Neural cell (in vitro differentiated cells): Measurements from ENCODE around the gene RAF1. TPM values are rescaled to one million over a fixed set of nuclear protein-coding genes. Genes with fewer than 3 reads are reported as not detected.
"Not testable (repeated sequence)": the region's sequence is repeated elsewhere in the genome, so short reads cannot be mapped to it uniquely, and the experiment has no call there.

Experiments used
- H2AFZ ChIP-seq: fragments of 200-600, 300-800 bp; sonication (generic), shearing (Covaris generic); 2 replicates; pipeline ENCODE4 v1.6.0; 2014; ENCODE audit warnings: low read depth, mild to moderate bottlenecking, antibody characterized with exemption, low read length, moderate library complexity
- H3F3A ChIP-seq: fragments of 200-600 bp; shearing (Covaris generic); 2 replicates; pipeline ENCODE4 v1.6.1; 2016; ENCODE audit warnings: mild to moderate bottlenecking, moderate library complexity, mixed read lengths, antibody characterized with exemption, low read length; ENCODE audit not compliant: insufficient read depth, poor library complexity, severe bottlenecking
- H3K27ac ChIP-seq: fragments of 200-600, 300-800 bp; sonication (generic), shearing (Covaris generic); 2 replicates; pipeline ENCODE4 v1.5.1; 2014; ENCODE audit warnings: mild to moderate bottlenecking, low read length, moderate library complexity
- H3K27me3 ChIP-seq: fragments of 300-800, 200-600 bp; sonication (generic), shearing (Covaris generic); 2 replicates; pipeline ENCODE4 v1.6.0; 2014; ENCODE audit warnings: mild to moderate bottlenecking, low read depth, low read length, moderate library complexity; ENCODE audit not compliant: insufficient read depth
- H3K36me3 ChIP-seq: fragments of 300-800, 200-600 bp; sonication (generic), shearing (Covaris generic); 2 replicates; pipeline ENCODE4 v1.5.1; 2014; ENCODE audit warnings: mild to moderate bottlenecking, antibody characterized with exemption, low read length, moderate library complexity; ENCODE audit not compliant: insufficient read depth
- H3K4me2 ChIP-seq: fragments of 300-800, 200-600 bp; sonication (generic), shearing (Covaris generic); 2 replicates; pipeline ENCODE4 v1.6.0; 2014; ENCODE audit warnings: mild to moderate bottlenecking, low read length
- H3K4me3 ChIP-seq: fragments of 300-800, 200-600 bp; sonication (generic), shearing (Covaris generic); 2 replicates; pipeline ENCODE4 v1.5.1; 2014; ENCODE audit warnings: mild to moderate bottlenecking, low read length, moderate library complexity
- H3K79me2 ChIP-seq: fragments of 200-600 bp; shearing (Covaris generic); replicated peaks from 2 replicates; pipeline ENCODE4 v1.6.0; 2014; ENCODE audit warnings: mild to moderate bottlenecking, low read length, moderate library complexity; ENCODE audit not compliant: insufficient read depth
- H3K9ac ChIP-seq: fragments of 300-800, 200-600 bp; sonication (generic), shearing (Covaris generic); 2 replicates; pipeline ENCODE4 v1.6.1; 2016; ENCODE audit warnings: mild to moderate bottlenecking, low read length, mixed read lengths
- H3K9me2 ChIP-seq: fragments of 200-600 bp; shearing (Covaris generic); 2 replicates; pipeline ENCODE4 v1.6.1; 2016; ENCODE audit warnings: mild to moderate bottlenecking, low read length, mixed read lengths; ENCODE audit not compliant: insufficient read depth
- H3K9me3 ChIP-seq: fragments of 200-600, 300-800 bp; sonication (generic), shearing (Covaris generic); 2 replicates; pipeline ENCODE4 v1.6.1; 2016; ENCODE audit warnings: mild to moderate bottlenecking, mixed run types, low read length, moderate library complexity, mixed read lengths
- H4K20me1 ChIP-seq: fragments of 200-600 bp; shearing (Covaris generic); 2 replicates; pipeline ENCODE4 v1.6.1; 2016; ENCODE audit warnings: mild to moderate bottlenecking, mixed run types; ENCODE audit not compliant: insufficient read depth
- CTCF ChIP-seq: fragments of 450-650 bp; IDR thresholded peaks from 2 replicates; pipeline ENCODE4 v1.5.1; 2014; ENCODE audit warnings: antibody characterized with exemption, mild to moderate bottlenecking, moderate library complexity; ENCODE audit not compliant: poor library complexity, severe bottlenecking
- EP300 ChIP-seq: fragments of 450-650 bp; conservative IDR thresholded peaks from 2 replicates; pipeline ENCODE4 v1.6.1; 2014; ENCODE audit warnings: antibody characterized with exemption, mild to moderate bottlenecking, moderate library complexity; ENCODE audit not compliant: poor library complexity, severe bottlenecking
- EZH2 ChIP-seq: fragments of 200-600, 300-800 bp; shearing (Covaris generic), sonication (generic); IDR thresholded peaks from 2 replicates; pipeline ENCODE4 v1.6.1; 2014; ENCODE audit warnings: antibody characterized with exemption, low read length, borderline replicate concordance, mild to moderate bottlenecking; ENCODE audit not compliant: insufficient read depth, poor library complexity, severe bottlenecking
- MXI1 ChIP-seq: fragments of 450-650 bp; conservative IDR thresholded peaks from 2 replicates; pipeline ENCODE4 v1.6.1; 2014; ENCODE audit warnings: antibody characterized with exemption, mild to moderate bottlenecking; ENCODE audit not compliant: poor library complexity, severe bottlenecking
- POLR2AphosphoS5 ChIP-seq: IDR thresholded peaks from 2 replicates; pipeline ENCODE4 v1.6.1; 2012
- RAD21 ChIP-seq: fragments of 450-650 bp; conservative IDR thresholded peaks from 2 replicates; pipeline ENCODE4 v1.6.1; 2014; ENCODE audit warnings: antibody characterized with exemption, mild to moderate bottlenecking, moderate library complexity
- SMC3 ChIP-seq: fragments of 450-650 bp; conservative IDR thresholded peaks from 2 replicates; pipeline ENCODE4 v1.6.1; 2014; ENCODE audit warnings: antibody characterized with exemption, mild to moderate bottlenecking, moderate library complexity; ENCODE audit not compliant: poor library complexity
- TAF1 ChIP-seq: IDR thresholded peaks from 2 replicates; pipeline ENCODE4 v1.6.1; 2012; ENCODE audit warnings: low read depth
- polyA plus RNA-seq: library from polyadenylated mRNA; depleted of rRNA; stranded (reverse); fragments of >200 nt; gene quantifications from 2 replicates; pipeline ENCODE4 v1.2.3, GENCODE V29; 2014
- TF ChIP-seq, protein P1 (sequence below): IDR thresholded peaks from 2 replicates; pipeline ENCODE4 v1.6.1; 2012; ENCODE audit warnings: borderline replicate concordance

RAF1 gene
- polyA plus RNA-seq, 1 donor from 2014 or later, result 215 TPM

DNA sequence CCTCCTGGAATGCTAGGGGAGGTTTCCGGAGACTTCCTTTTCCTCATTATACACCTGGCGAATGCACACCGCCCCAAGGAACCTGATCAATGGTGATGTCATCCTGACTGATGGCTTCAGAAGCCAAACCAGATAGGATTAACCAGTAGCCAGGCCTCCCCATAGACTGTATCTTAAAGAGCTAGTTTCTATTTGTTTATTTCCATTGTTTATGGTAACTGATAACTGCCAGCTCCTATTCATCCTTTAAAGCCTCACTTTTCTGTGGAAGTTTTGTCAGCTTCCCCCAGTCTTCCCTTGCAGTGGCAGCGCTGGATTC is 118.5 kb downstream of the RAF1 start, which contains the start of gene MKRN2OS:
TSS of gene MKRN2OS (minus strand) at position 27 of the 319 bp plus-strand sequence. CDS start 35 bp downstream, outside the sequence.
- Histone ChIP-seq H3K9me3 (no peaks in the 10 kb centered on the region), H3K36me3 (no peaks in the 10 kb centered on the region), H3K79me2 (no peaks in the 10 kb centered on the region), H4K20me1 (no peaks in the 10 kb centered on the region), H2AFZ (no peak within 1 kb of the TSS), H3K27me3 (no peaks in the 10 kb centered on the region), H3K9me2 (no peaks in the 10 kb centered on the region), H3K4me3 (no peak within 1 kb of the TSS), H3F3A (no peaks in the 10 kb centered on the region), H3K9ac (no peak within 1 kb of the TSS), H3K4me2 (no peak within 1 kb of the TSS), H3K27ac (no peak within 1 kb of the TSS)
- no peak for TF ChIP-seq TAF1
- TF ChIP-seq POLR2AphosphoS5, result no peak
- no peak for TF ChIP-seq CTCF
- TF ChIP-seq EP300, result no peak
- TF ChIP-seq EZH2, result no peak
- TF ChIP-seq, protein P1, sequence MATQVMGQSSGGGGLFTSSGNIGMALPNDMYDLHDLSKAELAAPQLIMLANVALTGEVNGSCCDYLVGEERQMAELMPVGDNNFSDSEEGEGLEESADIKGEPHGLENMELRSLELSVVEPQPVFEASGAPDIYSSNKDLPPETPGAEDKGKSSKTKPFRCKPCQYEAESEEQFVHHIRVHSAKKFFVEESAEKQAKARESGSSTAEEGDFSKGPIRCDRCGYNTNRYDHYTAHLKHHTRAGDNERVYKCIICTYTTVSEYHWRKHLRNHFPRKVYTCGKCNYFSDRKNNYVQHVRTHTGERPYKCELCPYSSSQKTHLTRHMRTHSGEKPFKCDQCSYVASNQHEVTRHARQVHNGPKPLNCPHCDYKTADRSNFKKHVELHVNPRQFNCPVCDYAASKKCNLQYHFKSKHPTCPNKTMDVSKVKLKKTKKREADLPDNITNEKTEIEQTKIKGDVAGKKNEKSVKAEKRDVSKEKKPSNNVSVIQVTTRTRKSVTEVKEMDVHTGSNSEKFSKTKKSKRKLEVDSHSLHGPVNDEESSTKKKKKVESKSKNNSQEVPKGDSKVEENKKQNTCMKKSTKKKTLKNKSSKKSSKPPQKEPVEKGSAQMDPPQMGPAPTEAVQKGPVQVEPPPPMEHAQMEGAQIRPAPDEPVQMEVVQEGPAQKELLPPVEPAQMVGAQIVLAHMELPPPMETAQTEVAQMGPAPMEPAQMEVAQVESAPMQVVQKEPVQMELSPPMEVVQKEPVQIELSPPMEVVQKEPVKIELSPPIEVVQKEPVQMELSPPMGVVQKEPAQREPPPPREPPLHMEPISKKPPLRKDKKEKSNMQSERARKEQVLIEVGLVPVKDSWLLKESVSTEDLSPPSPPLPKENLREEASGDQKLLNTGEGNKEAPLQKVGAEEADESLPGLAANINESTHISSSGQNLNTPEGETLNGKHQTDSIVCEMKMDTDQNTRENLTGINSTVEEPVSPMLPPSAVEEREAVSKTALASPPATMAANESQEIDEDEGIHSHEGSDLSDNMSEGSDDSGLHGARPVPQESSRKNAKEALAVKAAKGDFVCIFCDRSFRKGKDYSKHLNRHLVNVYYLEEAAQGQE, result no peak
- TF ChIP-seq RAD21, result no peak
- TF ChIP-seq MXI1, result no peak
- no peak for TF ChIP-seq SMC3

DNA sequence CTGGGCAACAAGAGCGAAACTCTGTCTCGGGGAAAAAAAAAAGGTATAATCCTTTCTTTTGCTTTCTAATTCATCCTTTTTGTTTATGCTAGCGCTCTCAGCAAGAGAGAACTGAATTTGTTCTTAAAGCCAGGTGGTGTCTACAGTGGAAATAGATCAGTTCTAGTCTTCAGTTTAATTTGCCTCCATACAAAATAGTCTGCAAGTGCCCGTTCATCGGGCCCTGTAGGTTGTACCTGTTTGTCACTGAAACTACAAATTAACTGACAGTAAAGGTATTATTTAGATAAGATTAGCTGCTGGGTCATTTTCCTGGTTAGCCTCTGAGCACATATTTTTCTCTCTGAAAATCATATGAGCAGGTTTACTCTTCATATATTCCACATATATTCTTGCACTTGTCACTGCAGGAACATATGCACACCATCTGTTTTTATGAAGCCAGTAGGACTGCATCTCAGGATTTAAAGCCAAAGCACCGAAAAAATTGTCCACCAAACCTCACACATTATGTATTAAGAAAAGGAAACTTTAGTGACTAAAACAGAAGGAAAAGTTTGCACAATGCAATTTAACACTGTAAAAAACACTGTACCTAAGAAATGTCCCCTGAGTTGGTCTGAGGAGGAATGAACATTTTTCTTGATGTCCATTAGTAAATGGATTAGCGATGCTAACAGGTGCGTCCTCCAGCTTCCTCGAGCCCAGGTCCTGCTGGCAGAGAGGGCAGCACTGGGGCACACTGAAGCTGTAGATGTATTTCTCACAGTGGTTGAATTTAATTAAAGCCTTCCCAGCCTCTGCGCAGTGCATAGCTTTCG is 119.1 kb downstream of the RAF1 start:
- no peak overlapping the region for H3K4me3 ChIP-seq
- H3K9ac ChIP-seq, result no peak overlapping the region
- H3K36me3 ChIP-seq, result no peaks in the 10 kb centered on the region
- TF ChIP-seq EZH2 (no peak), SMC3 (no peak), EP300 (no peak), CTCF (no peak), POLR2AphosphoS5 (no peak), TAF1 (no peak), MXI1 (no peak), RAD21 (no peak)
- TF ChIP-seq, protein P1, result no peak
- H3K27me3 ChIP-seq, result no peaks in the 10 kb centered on the region
- H3K9me3 ChIP-seq, result no peaks in the 10 kb centered on the region
- H4K20me1 ChIP-seq, result no peaks in the 10 kb centered on the region
- H3K79me2 ChIP-seq, result no peaks in the 10 kb centered on the region
- H3K4me2 ChIP-seq, result no peak overlapping the region
- no peak overlapping the region for H3K27ac ChIP-seq
- H2AFZ ChIP-seq, result no peak overlapping the region
- no peaks in the 10 kb centered on the region for H3K9me2 ChIP-seq
- no peaks in the 10 kb centered on the region for H3F3A ChIP-seq

- H3K36me3 ChIP-seq, H4K20me1 ChIP-seq, H3K27ac ChIP-seq, H3K9me3 ChIP-seq, H3K4me3 ChIP-seq, H3K79me2 ChIP-seq, H2AFZ ChIP-seq, H3K9ac ChIP-seq, H3F3A ChIP-seq, H3K9me2 ChIP-seq, H3K27me3 ChIP-seq, H3K4me2 ChIP-seq: not testable (repeated sequence)
Observed at GRCh38 chr3:12543497-12543896, 120.4 kb downstream of the RAF1 start.
